GM21423 (cell line): ENCODE results near the gene GOT2.
A peak's percentile ranks its signal among the peaks of the same experiment; 100 is the strongest.
"Not testable (repeated sequence)": the region's sequence is repeated elsewhere in the genome, so short reads cannot be mapped to it uniquely, and the experiment has no call there.

Experiments
- ATAC-seq: cut with Tn5 transposase; IDR thresholded peaks from one replicate; pipeline ENCODE4 v1.9.1; 2021; ENCODE audit warnings: mild to moderate bottlenecking, moderate library complexity; ENCODE audit not compliant: unreplicated experiment

Gene GOT2

GRCh38 chr16:58723109-58723508, 11.0 kb downstream of the GOT2 start:
- no peak for ATAC-seq

- no peak for ATAC-seq
Observed at GRCh38 chr16:58717994-58718393, 16.1 kb downstream of the GOT2 start.

- no peak for ATAC-seq
Observed at GRCh38 chr16:58716468-58716867, 17.6 kb downstream of the GOT2 start.

GRCh38 chr16:58713742-58714141, 20.4 kb downstream of the GOT2 start:
- ATAC-seq: no peak

GRCh38 chr16:58709333-58709732, 24.8 kb downstream of the GOT2 start:
- no peak for ATAC-seq

- ATAC-seq: no peak
Observed at GRCh38 chr16:58699151-58699550, 35.0 kb downstream of the GOT2 start.

GRCh38 chr16:58695368-58695767, 38.7 kb downstream of the GOT2 start:
- no peak for ATAC-seq

- no peak for ATAC-seq
Observed at GRCh38 chr16:58692450-58692849, 41.7 kb downstream of the GOT2 start.

GRCh38 chr16:58686985-58687706, 47.0 kb downstream of the GOT2 start:
- not testable (repeated sequence) for ATAC-seq

GRCh38 chr16:58685084-58685449, 49.0 kb downstream of the GOT2 start:
- no peak for ATAC-seq

- peak; percentile 97 for ATAC-seq
Observed at GRCh38 chr16:58684354-58685083, 49.6 kb downstream of the GOT2 start, which contains the start of gene SLC38A7. SLC38A7 (minus strand) TSS chr16:58684770; CDS start chr16:58680126, 4,644 bp downstream.

- ATAC-seq: no peak
Observed at GRCh38 chr16:58684001-58684353, 50.1 kb downstream of the GOT2 start.

- ATAC-seq: no peak
Observed at GRCh38 chr16:58679763-58680162, 54.4 kb downstream of the GOT2 start.

GRCh38 chr16:58678716-58679115, 55.4 kb downstream of the GOT2 start:
- ATAC-seq: no peak

- no peak for ATAC-seq
Observed at GRCh38 chr16:58678269-58678668, 55.8 kb downstream of the GOT2 start.

- ATAC-seq: no peak
Observed at GRCh38 chr16:58670946-58671583, 63.1 kb downstream of the GOT2 start.

GRCh38 chr16:58670177-58670576, 63.9 kb downstream of the GOT2 start:
- ATAC-seq: no peak

GRCh38 chr16:58665200-58665599, 68.9 kb downstream of the GOT2 start:
- no peak for ATAC-seq

GRCh38 chr16:58661199-58661830, 72.8 kb downstream of the GOT2 start:
- ATAC-seq: no peak

- ATAC-seq: not testable (repeated sequence)
Observed at GRCh38 chr16:58659911-58660310, 74.2 kb downstream of the GOT2 start.

- ATAC-seq: no peak
Observed at GRCh38 chr16:58658796-58659211, 75.3 kb downstream of the GOT2 start.
